Bladder microvascular endothelial cell (primary cell): ENCODE results near the gene FAM222B. TPM values are rescaled to one million over a fixed set of nuclear protein-coding genes. Genes with fewer than 3 reads are reported as not detected.

Experiments used
- total RNA-seq: library from RNA; depleted of rRNA; stranded (reverse); fragments of >200 nt; gene quantifications from 2 replicates; pipeline ENCODE4 v1.2.3, GENCODE V29; 2014

FAM222B gene, protein sequence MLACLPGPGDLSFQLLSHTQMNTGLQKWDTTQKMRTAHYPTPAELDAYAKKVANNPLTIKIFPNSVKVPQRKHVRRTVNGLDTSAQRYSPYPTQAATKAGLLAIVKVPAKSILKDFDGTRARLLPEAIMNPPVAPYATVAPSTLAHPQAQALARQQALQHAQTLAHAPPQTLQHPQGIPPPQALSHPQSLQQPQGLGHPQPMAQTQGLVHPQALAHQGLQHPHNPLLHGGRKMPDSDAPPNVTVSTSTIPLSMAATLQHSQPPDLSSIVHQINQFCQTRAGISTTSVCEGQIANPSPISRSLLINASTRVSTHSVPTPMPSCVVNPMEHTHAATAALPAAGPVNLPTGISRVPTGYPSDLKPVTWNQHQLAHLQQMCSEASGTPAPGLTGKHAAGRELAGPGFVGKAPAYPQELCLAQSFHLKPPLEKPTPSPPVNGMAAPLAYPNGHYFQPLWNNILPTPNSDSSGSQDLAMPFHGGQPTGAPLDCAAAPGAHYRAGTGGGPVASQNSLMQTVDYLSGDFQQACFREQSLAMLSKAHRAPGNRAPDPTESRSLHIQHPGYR
- 2.9 and 13.6 TPM in 2 replicates for total RNA-seq

DNA sequence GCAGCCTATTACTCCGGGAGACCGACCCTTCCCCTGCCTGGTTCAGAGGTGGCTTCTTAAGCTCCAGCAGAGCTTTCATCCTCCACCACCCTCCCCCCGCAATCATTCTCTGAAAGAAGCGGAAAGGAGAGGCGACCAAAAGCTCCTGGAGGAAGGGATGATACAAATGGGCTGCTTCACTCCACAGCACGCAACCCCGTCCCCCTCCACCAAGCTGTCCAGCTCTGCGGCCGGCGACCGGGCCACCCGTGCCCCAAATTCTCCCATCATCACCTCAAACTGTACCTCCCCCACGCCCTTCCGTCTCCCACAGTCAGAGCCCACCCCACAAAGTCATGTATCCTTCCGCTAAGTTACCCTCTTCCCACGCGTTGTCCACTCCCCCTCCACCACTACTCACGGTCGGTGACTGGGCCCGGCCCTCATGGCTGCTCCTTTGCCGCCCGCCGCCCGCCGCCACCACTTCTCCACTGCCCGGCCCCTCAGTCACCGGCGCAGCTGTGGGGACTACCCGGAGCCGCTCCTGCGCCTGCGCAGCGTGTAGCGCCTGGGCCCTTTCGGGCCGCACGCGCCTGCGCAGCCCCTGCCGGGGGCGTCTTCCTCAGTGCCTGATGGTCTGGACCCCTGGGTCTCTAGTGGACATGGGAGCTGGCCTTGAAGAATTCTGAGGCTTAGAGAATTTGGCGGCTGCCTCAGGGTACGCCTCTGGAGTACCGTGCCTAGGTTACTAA is at the start of gene FAM222B:
Gene FAM222B (minus strand): TSS at position 509 of the 731 bp plus-strand sequence. CDS start 76,123 bp downstream, outside the sequence.

DNA sequence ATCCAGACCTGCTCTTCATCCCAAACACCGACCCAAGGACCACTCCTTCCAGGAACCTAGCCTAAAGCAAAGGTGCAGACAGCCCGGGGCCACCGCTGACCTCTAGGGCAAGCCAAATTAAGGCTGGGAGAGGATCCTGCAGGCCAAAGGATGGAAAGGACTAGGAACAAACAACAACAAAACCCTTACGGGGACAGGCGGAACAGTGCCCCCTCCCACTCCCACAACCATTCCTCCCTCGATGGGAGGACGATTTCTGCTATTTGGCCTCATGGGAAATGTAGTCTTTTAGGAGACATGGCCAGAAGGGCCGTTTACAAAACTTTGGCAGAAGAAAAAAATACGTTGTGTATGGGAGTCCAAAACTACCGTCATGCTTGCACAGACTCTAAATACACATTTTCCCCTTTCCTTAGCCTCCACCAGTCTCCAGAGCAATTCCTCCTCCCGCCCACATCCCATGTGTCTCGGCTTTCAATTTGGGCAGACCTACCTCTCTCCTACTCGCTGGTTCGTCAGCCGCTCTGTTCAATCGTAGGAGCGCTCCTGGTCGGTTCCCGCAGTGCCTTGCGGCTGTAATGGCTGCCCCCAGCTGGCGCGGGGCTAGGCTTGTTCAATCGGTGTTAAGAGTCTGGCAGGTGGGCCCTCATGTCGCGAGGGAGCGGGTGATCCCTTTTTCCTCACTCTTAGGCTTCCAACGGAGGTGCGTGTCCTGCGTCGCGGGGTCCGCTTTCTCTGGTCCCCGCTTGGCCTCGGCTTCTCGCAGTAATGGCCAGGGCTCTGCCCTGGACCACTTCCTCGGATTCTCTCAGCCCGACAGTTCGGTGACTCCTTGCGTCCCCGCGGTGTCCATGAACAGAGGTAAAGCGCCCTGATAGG is 12.1 kb upstream of the FAM222B start, which contains the start of gene ERAL1:
Gene ERAL1 (plus strand): TSS at position 560 of the 879 bp plus-strand sequence. CDS start 19 bp downstream, at position 579.

DNA sequence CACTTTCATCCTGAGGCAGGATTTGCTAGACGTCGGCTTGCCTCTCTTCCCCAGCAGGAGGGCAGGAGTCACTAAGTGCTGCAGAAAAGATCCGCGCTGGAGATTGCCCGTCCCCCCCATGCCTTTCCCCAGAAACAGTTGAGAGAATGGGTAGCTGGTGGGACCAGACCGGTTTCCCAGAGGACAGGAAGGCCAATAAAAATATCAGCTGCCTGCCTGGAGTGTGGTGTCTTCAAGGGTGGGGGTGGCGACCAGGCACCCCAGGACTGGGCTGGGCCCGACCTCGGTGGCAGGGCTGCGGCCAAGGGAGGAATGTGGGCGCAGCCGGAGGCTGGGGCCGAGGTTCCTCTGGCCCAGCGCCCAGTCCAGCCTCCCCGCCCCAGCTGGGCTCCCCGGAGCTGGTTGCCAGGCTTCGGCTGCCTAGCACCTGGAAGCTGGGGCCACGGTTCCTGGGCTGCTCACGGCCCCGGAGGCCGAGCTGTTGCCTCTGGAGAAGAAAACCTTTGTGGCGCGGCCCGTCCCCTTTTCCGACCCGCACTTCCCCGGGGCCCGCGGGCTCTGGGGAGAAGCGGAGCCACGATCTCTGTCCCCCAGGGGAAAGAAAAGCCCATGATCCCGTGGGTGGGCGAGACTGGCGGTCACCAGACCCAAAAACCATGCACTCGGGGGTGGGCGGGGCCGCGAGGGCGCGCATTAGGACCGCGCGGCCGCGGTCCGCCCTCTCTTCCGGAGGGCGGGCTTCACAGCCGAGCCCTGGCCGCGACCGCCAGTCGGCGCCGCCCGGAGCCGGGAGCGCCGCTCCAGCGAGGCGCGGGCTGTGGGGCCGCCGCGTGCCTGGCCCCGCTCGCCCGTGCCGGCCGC is 99.1 kb downstream of the FAM222B start, which contains the start of gene TRAF4:
Gene TRAF4 (plus strand): TSS at position 769 of the 861 bp plus-strand sequence. CDS start 102 bp downstream, outside the sequence.

DNA sequence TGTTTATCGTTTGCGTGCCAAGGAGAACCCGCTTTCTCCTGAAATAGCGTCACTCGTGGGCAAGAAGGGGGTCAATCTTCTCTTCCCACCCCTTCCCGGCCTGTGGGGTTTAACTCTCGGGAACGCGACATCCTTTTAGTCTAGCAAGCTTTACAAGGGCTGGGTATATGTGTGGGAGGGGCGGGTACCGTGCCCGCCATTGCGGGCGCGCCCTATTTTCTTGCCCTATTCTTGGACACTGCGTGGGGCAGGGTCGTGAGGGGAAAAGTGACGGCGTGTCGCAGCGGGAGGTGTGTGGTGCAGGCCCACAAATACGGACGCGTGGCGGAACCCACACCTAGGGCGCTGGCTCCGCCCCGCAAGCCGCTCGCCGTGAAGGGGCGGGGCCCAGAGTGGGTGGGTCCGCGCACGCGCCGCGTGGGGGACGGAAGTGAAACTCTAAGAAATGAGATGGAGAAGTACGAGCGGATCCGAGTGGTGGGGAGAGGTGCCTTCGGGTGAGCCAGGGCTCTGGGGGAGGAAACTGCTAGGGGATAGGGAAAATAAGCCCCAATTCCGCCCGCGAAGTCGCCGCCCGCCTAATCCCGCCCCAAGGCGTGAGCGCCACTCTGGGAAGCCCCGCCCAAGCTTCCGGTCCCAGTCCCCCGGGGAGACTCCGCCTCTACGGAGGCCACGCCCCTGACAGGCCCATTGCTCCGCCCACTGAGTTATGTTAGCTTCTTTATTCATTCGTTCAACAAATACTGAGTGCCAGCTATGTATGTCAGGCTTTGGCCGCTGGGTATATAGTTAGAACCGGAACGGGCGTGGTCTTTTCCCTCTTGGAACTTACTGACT is 114.0 kb downstream of the FAM222B start, which contains the start of gene NEK8:
Gene NEK8 (plus strand): TSS at position 425 of the 837 bp plus-strand sequence. CDS start 26 bp downstream, at position 451.

DNA sequence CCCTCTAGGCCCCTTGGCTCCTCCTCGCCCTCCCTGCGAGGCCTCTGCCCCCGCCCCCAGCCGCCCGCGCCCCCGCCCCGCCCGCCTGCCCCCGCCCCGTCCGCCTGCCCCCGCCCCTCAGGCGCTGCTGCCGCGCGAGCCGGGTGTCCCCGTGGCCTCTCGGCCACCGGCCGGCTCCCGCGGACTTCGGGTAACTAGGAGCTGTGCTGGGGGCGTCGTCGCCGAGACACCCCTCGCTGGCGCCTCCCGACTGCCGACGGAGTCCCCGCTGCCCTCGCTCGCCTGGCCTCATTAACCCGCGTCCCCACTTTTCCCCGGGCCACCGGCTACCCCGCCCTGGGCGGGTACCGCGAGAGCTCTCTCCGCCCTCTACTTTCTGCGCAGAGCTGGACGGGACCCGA is 116.4 kb downstream of the FAM222B start, which contains the start of gene TLCD1:
Gene TLCD1 (minus strand): TSS at position 8 of the 401 bp plus-strand sequence. CDS start 136 bp downstream, outside the sequence.

DNA sequence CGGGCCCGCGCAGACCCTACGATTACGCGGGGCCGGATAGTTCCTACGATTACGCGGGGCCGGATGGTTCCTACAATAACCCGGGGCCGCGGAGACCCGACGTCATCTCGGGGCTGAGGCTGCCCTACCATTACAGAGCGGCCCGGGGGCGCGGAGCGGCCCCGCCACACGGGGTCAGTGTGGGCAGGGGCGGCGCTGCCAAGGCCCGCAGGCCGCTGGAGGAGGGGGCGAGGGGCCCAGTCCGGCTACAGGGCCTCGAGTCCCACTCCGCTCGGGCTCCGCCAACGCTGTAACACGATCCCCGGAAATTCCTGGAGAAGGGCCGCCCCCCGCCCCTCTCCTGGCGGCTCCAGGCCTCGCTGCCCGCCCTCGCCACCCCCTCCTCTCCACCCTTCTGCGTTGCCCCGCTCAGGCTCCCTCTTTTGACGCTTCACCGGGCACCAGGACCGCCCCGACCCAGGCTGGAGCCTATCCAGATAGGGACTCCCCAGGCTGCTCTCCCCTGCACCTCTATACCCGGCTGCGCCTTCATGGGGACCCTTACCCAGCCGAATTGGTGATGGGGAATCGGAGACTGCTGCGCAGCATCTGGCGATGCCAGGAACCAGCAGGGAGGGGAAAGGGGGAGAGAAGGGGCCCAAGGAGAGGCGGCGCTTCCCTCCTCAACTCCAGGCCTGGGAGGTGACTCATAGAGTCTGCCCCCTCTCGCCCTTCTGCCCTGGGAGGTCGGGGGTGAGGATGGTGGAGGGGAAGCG is 124.8 kb downstream of the FAM222B start, which contains the start of gene RAB34:
Gene RAB34 (minus strand): TSS at position 291 of the 755 bp plus-strand sequence. CDS start 602 bp downstream, outside the sequence.

DNA sequence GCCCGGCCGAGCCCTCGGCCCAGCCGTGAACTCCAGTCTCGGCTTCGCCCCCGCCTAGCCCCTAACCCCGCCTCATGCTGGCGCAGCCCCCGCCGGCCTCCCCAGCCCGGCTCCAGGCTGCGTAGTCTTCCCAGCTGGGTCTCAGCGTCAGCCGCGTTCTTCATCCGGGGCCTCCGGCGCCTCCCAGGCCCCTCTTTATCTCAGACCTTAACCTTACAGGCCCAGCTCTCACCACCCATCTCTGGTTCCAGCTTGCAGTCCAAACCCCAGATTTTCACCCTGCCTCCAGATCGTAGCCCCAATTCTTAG is 130.9 kb downstream of the FAM222B start, which contains the start of gene PROCA1:
Gene PROCA1 (minus strand): TSS at position 166 of the 309 bp plus-strand sequence. CDS start 228 bp downstream, outside the sequence.

Other genes with a start within 250 kb of the FAM222B start
- 24.1 and 30.4 TPM in 2 replicates for gene SPAG5, start 243.8 kb downstream of the FAM222B start, total RNA-seq
- gene RSKR, start 228.6 kb downstream of the FAM222B start, total RNA-seq, result 3.7 and 9.4 TPM in 2 replicates
- gene BLTP2, start 197.6 kb downstream of the FAM222B start, total RNA-seq, result 145 and 212 TPM in 2 replicates
- gene SDF2, start 180.9 kb downstream of the FAM222B start, total RNA-seq, result 62.8 and 78.0 TPM in 2 replicates
- 29.0 and 82.1 TPM in 2 replicates for gene SUPT6H, start 180.6 kb downstream of the FAM222B start, total RNA-seq
- 0.57 and 1.1 TPM in 2 replicates for gene PROCA1, start 130.9 kb downstream of the FAM222B start, total RNA-seq
- 8.9 and 18.1 TPM in 2 replicates for gene RAB34, start 124.9 kb downstream of the FAM222B start, total RNA-seq
- 621 and 681 TPM in 2 replicates for gene RPL23A, start 122.8 kb downstream of the FAM222B start, total RNA-seq
- gene TLCD1, start 116.6 kb downstream of the FAM222B start, total RNA-seq, result 0.63 and 1.3 TPM in 2 replicates
- gene NEK8, start 114.0 kb downstream of the FAM222B start, total RNA-seq, result 0.81 and 2.3 TPM in 2 replicates
- 28.8 and 31.6 TPM in 2 replicates for gene TRAF4, start 98.8 kb downstream of the FAM222B start, total RNA-seq
- 16.4 and 32.5 TPM in 2 replicates for gene ERAL1, start 12.2 kb upstream of the FAM222B start, total RNA-seq
- 96.7 and 191 TPM in 2 replicates for gene FLOT2, start 54.9 kb upstream of the FAM222B start, total RNA-seq
- 7.4 and 12.3 TPM in 2 replicates for gene DHRS13, start 60.3 kb upstream of the FAM222B start, total RNA-seq
- gene PHF12, start 108.7 kb upstream of the FAM222B start, total RNA-seq, result 5.3 and 22.2 TPM in 2 replicates
- gene SEZ6, start 163.2 kb upstream of the FAM222B start, total RNA-seq, result not detected in 2 replicates
- 2.3 and 2.8 TPM in 2 replicates for gene PIPOX, start 200.4 kb upstream of the FAM222B start, total RNA-seq